Measurements from ENCODE around the gene IL6R.

Gene IL6R

GRCh38 chr1:154453574-154454352, 48.6 kb downstream of the IL6R start:
- no peak for DNase-seq

DNA sequence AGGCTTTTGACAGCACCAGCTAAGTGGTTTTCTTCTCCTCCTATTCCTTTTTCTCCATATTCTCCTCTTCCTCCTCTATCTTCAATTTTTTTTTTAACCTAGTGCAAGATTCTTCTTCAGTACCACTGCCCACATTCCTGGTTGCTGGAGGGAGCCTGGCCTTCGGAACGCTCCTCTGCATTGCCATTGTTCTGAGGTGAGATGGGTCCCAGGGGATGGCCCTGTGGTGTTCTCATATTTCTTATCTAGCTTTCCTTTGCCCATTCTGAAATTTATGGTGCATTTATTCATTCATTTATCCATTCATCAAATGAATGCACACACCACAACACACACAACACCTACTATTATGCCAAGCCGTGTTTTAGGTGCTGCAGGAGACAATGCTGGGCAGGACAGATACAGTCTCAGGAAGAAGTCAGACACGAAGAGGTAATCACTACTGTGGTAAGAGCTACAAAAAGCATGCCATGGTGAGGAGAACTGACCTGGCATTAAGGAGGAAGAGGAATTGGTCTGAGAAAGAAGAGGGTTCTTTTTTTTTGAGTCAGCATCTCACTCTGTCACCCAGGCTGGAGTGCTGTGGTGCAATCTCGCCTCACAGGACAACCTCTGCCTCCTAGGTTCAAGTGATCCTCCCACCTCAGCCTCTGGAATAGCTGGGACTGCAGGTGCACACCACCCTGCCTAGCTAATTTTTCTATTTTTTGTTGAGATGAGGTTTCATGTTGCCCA, 49.4 kb downstream of the IL6R start:
- no peak for DNase-seq

- no peak for DNase-seq
Observed at GRCh38 chr1:154456631-154457030, 51.5 kb downstream of the IL6R start.

GRCh38 chr1:154459080-154459479, 53.9 kb downstream of the IL6R start:
- DNase-seq, result no peak

DNA sequence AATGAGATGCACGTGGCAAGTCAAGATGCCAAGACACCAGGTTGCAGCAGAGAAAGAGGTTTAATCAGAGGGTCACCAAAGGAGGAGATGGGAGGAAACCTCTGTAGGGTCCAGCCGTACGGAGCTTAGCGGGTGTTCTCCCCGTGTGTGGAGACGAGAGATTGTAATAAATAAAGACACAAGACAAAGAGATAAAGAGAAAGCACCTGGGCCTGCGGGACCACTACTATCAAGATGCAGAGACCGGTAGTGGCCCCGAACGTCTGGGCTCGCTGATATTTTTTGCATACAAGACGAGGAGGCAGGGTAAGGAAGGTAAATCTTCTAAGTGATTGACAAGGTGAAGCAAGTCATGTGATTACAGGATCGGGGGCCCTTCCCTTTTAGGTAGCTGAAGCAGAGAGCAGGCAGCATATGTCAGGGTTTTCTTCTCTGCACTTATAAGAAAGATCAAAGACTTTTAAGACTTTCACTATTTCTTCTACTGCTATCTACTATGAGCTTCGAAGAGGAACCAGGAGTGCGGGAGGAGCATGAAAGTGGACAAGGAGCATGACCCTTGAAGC, 55.6 kb downstream of the IL6R start:
- no peak for DNase-seq

DNA sequence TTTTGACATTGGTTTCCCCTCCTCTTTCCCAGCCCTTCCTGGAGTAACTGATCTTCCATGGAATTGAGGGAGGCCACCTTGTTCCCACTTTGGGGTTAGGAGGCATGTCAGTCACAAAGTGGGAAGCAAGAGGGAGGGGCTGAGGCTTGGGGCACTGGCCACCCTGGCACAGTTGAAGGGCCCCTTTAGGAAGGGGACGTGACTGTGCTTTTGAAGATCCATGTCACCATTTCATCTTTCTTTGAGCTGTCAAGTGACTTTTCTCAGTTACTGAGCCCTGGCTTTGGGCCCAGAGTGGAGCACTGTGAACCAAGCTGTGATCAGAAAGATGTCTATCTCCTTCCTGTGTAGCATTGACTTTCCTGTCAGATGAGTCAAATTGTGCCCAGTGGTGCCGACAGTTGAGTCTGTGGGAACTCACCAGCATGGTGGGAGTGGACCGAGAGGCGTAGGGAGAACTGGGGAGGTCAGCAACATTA, 58.4 kb downstream of the IL6R start:
- no peak for DNase-seq

- no peak for DNase-seq
Observed at GRCh38 chr1:154465621-154466195, 60.6 kb downstream of the IL6R start.

GRCh38 chr1:154466206-154466605, 61.1 kb downstream of the IL6R start:
- no peak for DNase-seq

DNA sequence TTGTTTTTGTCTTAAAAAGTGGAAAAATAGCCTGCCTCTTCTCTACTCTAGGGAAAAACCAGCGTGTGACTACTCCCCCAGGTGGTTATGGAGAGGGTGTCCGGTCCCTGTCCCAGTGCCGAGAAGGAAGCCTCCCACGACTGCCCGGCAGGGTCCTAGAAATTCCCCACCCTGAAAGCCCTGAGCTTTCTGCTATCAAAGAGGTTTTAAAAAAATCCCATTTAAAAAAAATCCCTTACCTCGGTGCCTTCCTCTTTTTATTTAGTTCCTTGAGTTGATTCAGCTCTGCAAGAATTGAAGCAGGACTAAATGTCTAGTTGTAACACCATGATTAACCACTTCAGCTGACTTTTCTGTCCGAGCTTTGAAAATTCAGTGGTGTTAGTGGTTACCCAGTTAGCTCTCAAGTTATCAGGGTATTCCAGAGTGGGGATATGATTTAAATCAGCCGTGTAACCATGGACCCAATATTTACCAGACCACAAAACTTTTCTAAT, 61.8 kb downstream of the IL6R start:
- no peak for DNase-seq

GRCh38 chr1:154467434-154468102, 62.4 kb downstream of the IL6R start:
- DNase-seq, result no peak

- no peak for DNase-seq
Observed at GRCh38 chr1:154468535-154469250, 63.5 kb downstream of the IL6R start.

- DNase-seq, result no peak
Observed at GRCh38 chr1:154469844-154470560, 64.9 kb downstream of the IL6R start.

DNA sequence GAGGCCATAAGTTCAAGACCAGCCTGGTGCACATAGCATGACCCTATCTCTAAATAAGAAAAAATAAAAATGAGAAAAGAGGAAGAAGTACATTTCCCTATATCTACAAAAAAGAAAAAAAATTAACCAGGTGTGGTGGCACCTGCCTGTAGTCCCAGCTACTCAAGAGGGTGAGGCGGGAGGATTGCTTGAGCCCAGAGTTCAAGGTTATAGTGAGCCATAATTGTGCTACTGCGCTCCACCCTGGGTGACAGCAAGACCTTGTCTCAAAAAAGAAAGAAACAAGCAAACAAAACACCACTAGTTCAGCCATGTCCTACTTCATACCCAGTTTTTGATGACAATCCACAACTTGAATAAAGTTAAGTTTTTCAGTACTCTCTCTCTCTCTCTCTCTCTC, 66.2 kb downstream of the IL6R start:
- DNase-seq, result no peak

DNA sequence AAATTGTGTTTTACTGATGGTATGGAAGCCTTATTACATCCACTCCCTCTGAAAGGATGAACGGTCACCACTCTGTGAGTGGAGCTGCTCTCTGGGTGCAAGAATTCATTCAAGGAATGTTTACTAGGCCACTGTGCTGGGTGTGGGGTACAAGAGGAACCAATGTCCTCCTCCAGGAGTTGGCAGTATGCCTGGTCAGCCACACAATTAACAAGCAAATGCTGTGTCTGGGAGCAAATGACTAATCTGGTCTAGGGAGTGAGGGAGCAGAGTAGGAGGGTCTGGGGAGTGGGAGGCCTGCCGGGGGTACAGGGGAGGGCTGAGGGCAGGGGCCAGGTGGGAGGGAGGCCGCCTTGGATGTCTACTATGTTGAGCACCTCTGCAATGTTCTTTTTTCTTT, 69.7 kb downstream of the IL6R start:
- no peak for DNase-seq

DNA sequence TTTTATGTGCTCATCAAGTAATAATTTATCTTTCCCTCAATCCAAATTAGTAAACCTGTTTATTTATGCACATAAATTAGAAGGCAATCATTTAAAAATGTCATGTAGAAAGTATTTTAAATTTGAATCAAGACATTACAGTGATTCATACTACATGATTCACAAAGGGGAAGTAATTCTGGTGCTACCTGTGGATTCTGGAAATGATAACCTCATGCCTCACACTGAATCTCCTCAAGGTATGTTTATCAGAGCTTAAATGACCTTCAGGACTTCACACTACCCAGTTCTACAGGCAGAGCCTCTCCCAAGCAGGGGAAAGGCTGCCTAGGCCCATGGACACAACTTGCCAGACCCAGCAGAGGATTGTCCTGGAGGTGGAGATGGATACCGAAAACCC, 71.6 kb downstream of the IL6R start:
- no peak for DNase-seq

DNA sequence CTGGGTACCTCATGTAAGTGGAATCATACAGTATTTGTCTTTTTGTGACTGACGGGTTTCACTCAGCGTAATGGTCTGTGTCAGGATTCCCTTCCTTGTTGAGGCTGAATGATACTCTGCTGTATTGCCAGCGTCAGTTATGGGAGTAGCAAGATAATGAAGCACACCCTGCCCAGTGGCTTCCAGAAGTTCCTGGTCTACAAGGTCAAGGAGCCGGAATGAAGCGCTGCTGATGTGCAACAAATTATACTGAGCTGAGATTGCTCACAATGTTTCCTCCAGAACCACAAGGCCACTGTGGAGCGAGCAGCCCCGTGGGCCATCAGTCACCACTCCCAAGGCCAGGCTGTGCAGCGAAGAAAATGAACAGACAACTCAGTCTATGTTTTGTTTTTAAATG, 72.9 kb downstream of the IL6R start:
- DNase-seq, result no peak

- no peak for DNase-seq
Observed at GRCh38 chr1:154478639-154479038, 73.5 kb downstream of the IL6R start.

DNA sequence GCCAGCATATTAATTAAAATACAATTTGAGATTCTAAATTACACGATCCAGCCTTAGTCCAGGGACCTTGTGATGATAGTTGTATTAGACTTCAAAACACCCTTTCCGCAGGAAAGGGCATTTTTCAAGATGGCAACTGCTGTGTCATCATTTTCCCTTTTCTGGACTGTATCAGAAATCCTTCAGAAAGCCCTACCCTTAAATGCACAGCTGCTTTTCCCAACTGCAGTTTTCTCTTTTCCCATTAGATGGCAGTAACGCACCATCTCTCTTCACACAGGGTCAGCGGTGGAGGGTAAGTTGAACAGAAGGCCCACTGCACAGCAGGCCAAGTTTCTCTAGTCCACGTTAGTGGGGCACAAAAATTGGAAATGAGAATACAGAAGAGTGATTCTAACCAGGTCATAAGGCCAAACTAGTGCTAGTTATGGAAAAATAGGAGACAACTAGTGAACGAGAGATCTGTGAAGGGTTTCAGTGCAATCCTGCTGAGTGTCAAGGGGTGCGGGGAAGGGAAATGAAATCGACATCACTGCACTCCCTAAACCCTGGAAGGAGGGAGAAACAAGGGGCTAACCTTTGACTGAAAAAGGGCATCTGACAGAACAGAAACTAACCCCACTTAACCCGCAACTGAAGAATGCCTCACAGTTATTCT, 74.8 kb downstream of the IL6R start:
- DNase-seq, result peak; percentile 71

- DNase-seq, result no peak
Observed at GRCh38 chr1:154481053-154481452, 75.9 kb downstream of the IL6R start.

DNA sequence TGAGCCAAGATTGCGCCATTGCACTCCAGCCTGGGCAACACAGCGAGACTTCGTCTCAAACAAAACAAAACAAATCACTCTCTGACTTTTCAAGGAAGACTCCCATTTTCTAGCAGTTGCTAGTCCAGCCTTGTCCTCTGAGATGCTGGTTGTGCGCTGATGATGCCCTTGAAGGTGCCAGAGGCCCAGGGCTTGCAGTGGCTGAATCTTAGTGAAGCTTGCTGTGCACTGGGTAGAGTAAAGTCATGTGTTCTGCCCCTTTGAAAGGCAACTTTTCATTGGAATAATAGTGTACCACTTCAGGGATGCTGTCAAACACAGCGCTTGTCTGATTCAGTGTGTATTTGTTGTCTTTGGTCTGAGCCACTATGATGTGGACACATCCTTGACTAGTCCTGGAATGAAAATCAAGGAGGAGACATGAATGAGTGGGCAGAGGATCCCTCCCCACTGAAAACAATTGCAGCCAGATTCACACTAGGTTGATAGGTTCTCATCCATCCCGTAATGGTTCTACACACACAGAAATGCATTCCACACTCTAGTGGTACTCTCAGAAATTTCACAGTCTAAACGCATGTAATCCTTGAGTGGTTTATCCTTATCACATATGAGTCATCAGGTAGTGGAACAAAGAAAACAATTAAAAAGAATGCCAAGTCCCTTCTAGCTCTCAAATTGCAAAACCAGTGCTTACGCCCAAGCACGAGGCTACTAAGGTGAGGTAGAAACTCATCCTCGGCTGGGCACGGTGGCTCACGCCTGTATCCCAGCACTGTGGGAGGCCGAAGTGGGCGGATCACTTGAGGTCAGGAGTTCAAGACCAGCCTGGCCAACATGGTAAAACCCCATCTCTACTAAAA, 79.0 kb downstream of the IL6R start:
- no peak for DNase-seq

All from NCI-H748 treated with DMSO at 0.1 percent for 48 hours (cell line).